Lung (tissue), 12 donors: Measurements from ENCODE around the gene SLIT1. TPM values are rescaled to one million over a fixed set of nuclear protein-coding genes. Genes with fewer than 3 reads are reported as not detected.

Source experiments
- ATAC-seq: fragments of 200-7000 bp; cut with Tn5 transposase; one replicate; pipeline ENCODE4 v1.9.1; 2020; ENCODE audit warnings: moderate number of reproducible peaks; ENCODE audit not compliant: insufficient read depth, low FRiP score
- DNase-seq, 3 donors: peaks; one replicate each; pipeline ENCODE4 v3.0.0-alpha.2; 2013 to 2017
- H3K27ac ChIP-seq, 2 donors: one replicate each; pipeline ENCODE4 v1.5.1; 2013; ENCODE audit warnings: mild to moderate bottlenecking in 2 of 2, moderate library complexity in 2 of 2, control low read depth in 1 of 2, inconsistent platforms in 1 of 2, low read depth in 1 of 2, low read length in 1 of 2
- H3K27me3 ChIP-seq, 3 donors: one replicate each; pipeline ENCODE4 v1.5.1; 2013; ENCODE audit warnings: low read length in 2 of 3; ENCODE audit not compliant: control insufficient read depth in 3 of 3, insufficient read depth in 3 of 3
- H3K36me3 ChIP-seq, 4 donors: one replicate each; pipeline ENCODE4 v1.5.1; 2013; ENCODE audit warnings: low read length in 4 of 4, mild to moderate bottlenecking in 1 of 4, moderate library complexity in 1 of 4; ENCODE audit not compliant: control insufficient read depth in 4 of 4, insufficient read depth in 4 of 4
- H3K4me1 ChIP-seq, 5 donors: one replicate each; pipeline ENCODE4 v1.5.1; 2013; ENCODE audit warnings: low read length in 5 of 5, mild to moderate bottlenecking in 2 of 5, moderate library complexity in 1 of 5; ENCODE audit not compliant: control insufficient read depth in 5 of 5, insufficient read depth in 5 of 5
- H3K4me3 ChIP-seq: one replicate; pipeline ENCODE4 v1.5.1; 2013; ENCODE audit warnings: mild to moderate bottlenecking, control low read depth, moderate library complexity
- H3K9ac ChIP-seq, 2 donors: one replicate each; pipeline ENCODE4 v1.5.1; 2013; ENCODE audit warnings: low read length in 2 of 2, control low read depth in 1 of 2; ENCODE audit not compliant: insufficient read depth in 1 of 2
- H3K9me3 ChIP-seq, 4 donors: one replicate each; pipeline ENCODE4 v1.5.1; 2013; ENCODE audit warnings: low read length in 3 of 4, mild to moderate bottlenecking in 1 of 4, moderate library complexity in 1 of 4; ENCODE audit not compliant: control insufficient read depth in 4 of 4, insufficient read depth in 3 of 4
- WGBS, 2 donors: extraction: QIAGEN DNeasy Blood & Tissue Kit; methylation state at CpG; one replicate each; pipeline ENCODE4 v1.1.7; 2013; 5-methylcytosine and 5-hydroxymethylcytosine counted together
- polyA plus RNA-seq, 2 donors: library from polyadenylated mRNA; stranded (reverse); fragments of 200-250 nt; gene quantifications; one replicate each; pipeline ENCODE4 v1.2.1, GENCODE V29; 2013
- total RNA-seq, 2 donors: library from RNA; depleted of rRNA in 1 of 2; stranded (reverse); fragments of >200 nt in 1 of 2; gene quantifications; one replicate each; pipeline ENCODE4 v1.2.1, GENCODE V29; 2014 to 2021
- TF ChIP-seq, protein P1 (sequence below): IDR thresholded peaks from 2 replicates; pipeline ENCODE4 v1.5.1; 2012; ENCODE audit warnings: mild to moderate bottlenecking; ENCODE audit errors: control extremely low read depth, extremely low read depth
- donor health status: control.
- donor health status: control.
- donor health status: Bipolar disorder and iron deficiency.
- donor health status: healthy.
- donor health status: DM: yes; HTN: yes; CAD: no.

Gene SLIT1
- total and polyA plus RNA-seq, 4 donors: 0.39 to 5.6 (median 0.57) TPM

DNA sequence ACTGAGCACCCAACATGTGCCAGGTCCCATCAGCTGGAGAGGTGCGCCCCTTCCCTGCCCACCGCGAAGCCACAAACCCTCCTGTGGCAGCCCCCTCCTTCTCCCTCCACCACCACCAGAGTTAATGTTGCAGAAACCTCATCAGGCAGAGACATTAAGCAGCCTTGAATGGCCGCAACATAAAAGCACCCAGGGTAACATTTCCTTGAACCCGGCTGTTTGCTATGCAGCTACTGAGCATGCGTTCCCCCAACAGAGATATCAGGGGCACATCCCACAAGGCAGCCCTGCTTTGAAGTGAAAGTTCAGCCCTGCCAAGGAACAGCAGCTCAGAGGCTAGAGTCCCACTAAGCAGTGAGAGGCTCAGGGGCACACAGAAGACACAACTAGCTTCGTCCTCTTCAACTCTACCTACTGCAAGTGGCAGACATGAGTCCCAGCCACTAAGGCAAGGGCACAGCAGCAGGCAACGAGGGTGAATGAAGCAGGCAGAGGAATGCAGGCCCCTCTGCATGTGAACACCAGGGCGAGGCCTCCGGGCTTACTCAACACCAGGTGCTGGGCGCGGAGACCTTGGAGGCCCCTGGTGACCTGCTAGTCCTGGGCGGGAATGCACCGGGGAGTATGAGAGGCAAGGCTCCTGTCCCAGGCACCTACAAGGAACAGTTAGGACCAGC, 107.4 kb downstream of the SLIT1 start:
- no peak overlapping the region for H3K27ac ChIP-seq
- H3K27me3 ChIP-seq: peaks cover 3 to 5% (median 4%) of the 10 kb centered on the region in 3 donors
- H3K4me1 ChIP-seq: no peaks in the 10 kb centered on the region
- no peak overlapping the region for H3K9ac ChIP-seq
- 76 to 83% methylated on average over 14 of the region's 14 CpGs for WGBS, 2 donors
- no peaks in the 10 kb centered on the region for H3K36me3 ChIP-seq
- ATAC-seq: no peak
- TF ChIP-seq, protein P1, sequence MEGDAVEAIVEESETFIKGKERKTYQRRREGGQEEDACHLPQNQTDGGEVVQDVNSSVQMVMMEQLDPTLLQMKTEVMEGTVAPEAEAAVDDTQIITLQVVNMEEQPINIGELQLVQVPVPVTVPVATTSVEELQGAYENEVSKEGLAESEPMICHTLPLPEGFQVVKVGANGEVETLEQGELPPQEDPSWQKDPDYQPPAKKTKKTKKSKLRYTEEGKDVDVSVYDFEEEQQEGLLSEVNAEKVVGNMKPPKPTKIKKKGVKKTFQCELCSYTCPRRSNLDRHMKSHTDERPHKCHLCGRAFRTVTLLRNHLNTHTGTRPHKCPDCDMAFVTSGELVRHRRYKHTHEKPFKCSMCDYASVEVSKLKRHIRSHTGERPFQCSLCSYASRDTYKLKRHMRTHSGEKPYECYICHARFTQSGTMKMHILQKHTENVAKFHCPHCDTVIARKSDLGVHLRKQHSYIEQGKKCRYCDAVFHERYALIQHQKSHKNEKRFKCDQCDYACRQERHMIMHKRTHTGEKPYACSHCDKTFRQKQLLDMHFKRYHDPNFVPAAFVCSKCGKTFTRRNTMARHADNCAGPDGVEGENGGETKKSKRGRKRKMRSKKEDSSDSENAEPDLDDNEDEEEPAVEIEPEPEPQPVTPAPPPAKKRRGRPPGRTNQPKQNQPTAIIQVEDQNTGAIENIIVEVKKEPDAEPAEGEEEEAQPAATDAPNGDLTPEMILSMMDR: no peak
- H3K4me3 ChIP-seq: no peak overlapping the region
- no peaks in the 10 kb centered on the region for H3K9me3 ChIP-seq
- DNase-seq: no peak

DNA sequence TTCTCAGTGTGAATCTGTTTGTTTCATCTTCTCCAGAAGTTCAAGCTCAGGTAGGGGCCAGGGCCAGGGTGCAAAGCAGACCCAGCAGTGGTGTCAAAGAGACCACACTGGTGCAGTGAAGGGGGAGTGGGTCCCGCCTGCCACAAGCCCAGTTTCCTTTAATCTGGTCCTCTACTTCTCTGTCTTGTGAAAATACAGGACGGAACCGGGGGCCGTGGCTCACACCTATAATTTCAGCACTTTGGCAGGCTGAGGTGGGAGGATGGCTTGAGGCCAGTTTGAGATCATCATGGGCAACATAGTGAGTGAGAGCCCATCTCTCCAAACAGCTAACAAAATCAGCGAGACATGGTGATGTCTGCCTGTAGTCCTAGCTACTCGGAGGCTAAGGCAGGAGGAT, 109.0 kb downstream of the SLIT1 start:
- H3K27me3 ChIP-seq: peaks cover 3 to 8% (median 5%) of the 10 kb centered on the region in 3 donors
- no peak for ATAC-seq
- 73 to 74% methylated on average over 6 of the region's 6 CpGs for WGBS, 2 donors

DNA sequence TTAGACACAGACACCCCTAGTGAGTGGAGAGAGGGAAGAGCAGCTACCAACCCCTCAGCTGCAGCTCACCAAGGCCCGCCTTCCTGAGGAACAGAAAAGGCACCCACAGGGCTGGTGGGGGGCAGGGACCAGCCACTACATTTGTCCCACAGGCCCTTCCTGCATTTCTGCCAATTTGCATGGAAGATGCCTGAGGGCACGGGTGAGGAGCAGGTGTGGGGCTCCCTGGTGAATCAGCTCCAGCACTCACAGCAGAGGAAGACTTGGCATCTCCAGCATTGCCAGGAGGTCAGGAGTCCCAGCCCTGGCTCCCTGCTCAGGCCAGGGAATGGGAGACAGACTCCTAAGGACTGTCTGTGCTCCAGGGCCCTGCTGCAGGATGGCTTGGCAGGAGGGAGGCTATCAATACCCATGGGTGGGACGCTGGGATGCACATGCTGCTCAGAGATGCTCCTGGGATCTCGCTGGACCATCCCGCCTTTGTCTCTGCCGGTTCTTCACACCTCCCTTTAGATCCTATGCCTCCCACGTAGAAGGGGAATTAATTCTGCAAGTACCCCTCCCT, 109.7 kb downstream of the SLIT1 start:
- DNase-seq: no peak
- Histone ChIP-seq H3K9me3 (no peaks in the 10 kb centered on the region), H3K27me3 (peaks cover 2 to 8% (median 5%) of the 10 kb centered on the region in 3 donors), H3K4me1 (no peaks in the 10 kb centered on the region), H3K27ac (no peak overlapping the region), H3K36me3 (no peaks in the 10 kb centered on the region), H3K4me3 (no peak overlapping the region), H3K9ac (no peak overlapping the region)
- TF ChIP-seq, protein P1: no peak
- WGBS, 2 donors: 72 to 73% methylated on average over 7 of the region's 7 CpGs
- ATAC-seq: no peak

More for the DNA sequence above, 109.0 kb downstream of the SLIT1 start:
- no peak for DNase-seq
- H3K27ac ChIP-seq: no peak overlapping the region
- H3K9me3 ChIP-seq: no peaks in the 10 kb centered on the region
- no peak overlapping the region for H3K9ac ChIP-seq
- no peaks in the 10 kb centered on the region for H3K4me1 ChIP-seq
- no peaks in the 10 kb centered on the region for H3K36me3 ChIP-seq
- H3K4me3 ChIP-seq: no peak overlapping the region
- TF ChIP-seq, protein P1: no peak
